ENCODE measurements around the gene ABHD15.
A peak's percentile ranks its signal among the peaks of the same experiment; 100 is the strongest.

DNA sequence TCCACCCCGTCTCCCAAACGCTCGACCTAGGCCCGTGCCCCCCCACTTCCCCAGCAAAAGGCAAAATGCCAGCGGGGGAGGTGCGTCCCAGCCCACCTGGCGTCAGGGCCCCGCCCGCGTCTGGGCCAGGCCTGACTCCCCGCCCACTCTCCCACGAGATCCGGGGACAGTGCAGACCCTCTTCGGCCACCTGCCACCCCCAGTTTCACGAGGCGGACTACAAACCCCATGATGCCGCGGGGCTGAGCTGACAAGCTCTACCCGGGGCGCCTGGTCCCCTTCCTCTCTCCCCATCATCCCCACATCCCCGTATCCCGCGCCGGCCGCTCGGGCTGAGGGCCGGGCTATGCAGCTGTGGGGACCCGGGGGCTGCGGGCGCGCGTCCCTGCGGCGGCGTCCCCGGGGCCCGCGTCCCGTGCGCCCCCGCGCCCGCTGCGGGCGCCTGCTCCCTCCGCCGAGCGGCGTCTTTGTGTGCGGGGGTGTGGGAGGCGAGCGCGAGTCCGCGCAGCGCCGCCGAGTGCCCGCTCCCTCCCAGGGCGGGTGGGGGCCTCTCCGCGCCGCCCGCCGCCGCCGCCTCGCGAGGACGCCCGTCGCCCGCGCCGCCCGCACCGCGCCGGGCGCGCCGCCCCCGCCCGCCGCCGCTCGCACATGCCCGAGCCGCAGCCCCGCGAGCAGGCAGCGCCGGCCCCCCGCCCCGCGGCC, 26.2 kb upstream of the ABHD15 start, which contains the start of gene ANKRD13B:
- TF ChIP-seq EP300 (IDR thresholded peaks at IDR 0.05; ENCODE audit: borderline replicate concordance) (no peak), YY1 (IDR thresholded peaks at IDR 0.05; ENCODE audit: low read depth) (no peak), ZBTB7A (IDR thresholded peaks at IDR 0.05; ENCODE audit: low read depth) (peak; percentile 82), EGR1 (IDR thresholded peaks at IDR 0.05) (no peak), MAX (IDR thresholded peaks at IDR 0.05) (no peak), TAF1 (IDR thresholded peaks at IDR 0.05; ENCODE audit: low read depth) (no peak), RAD21 (IDR thresholded peaks at IDR 0.05; ENCODE audit: low read depth) (no peak), REST (IDR thresholded peaks at IDR 0.05; ENCODE audit: low read depth) (no peak), NFIC (IDR thresholded peaks at IDR 0.05) (peak; percentile 36; the same call in 1 of the 2 replicates), CEBPB (IDR thresholded peaks at IDR 0.05) (no peak), TEAD4 (IDR thresholded peaks at IDR 0.05) (no peak)
- TF ChIP-seq, protein P1, sequence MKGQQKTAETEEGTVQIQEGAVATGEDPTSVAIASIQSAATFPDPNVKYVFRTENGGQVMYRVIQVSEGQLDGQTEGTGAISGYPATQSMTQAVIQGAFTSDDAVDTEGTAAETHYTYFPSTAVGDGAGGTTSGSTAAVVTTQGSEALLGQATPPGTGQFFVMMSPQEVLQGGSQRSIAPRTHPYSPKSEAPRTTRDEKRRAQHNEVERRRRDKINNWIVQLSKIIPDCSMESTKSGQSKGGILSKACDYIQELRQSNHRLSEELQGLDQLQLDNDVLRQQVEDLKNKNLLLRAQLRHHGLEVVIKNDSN (IDR thresholded peaks at IDR 0.05), result no peak
